COR-L47 (cell line): ENCODE measurements around the gene CLCA2.

ENCODE experiments used
- DNase-seq: peaks from one replicate; lab custom pipeline; 2025; lab: John Stamatoyannopoulos, UW

Gene CLCA2

GRCh38 chr1:86423873-86424272, at the start of gene CLCA2:
CLCA2 (plus strand) TSS chr1:86424171; CDS start chr1:86424248, 77 bp downstream.
- DNase-seq, result no peak

- DNase-seq, result no peak
These were observed 48.3 kb upstream of the CLCA2 start for GRCh38 chr1:86375688-86376087.

- no peak for DNase-seq
These were observed 46.6 kb upstream of the CLCA2 start for GRCh38 chr1:86377341-86377740.

- no peak for DNase-seq
These were observed 45.2 kb upstream of the CLCA2 start for GRCh38 chr1:86378813-86379212.

GRCh38 chr1:86380257-86380861, 43.6 kb upstream of the CLCA2 start:
- peak; percentile 43 for DNase-seq

- no peak for DNase-seq
These were observed 42.7 kb upstream of the CLCA2 start for GRCh38 chr1:86381223-86381622.

GRCh38 chr1:86382878-86383277, 41.1 kb upstream of the CLCA2 start:
- DNase-seq, result no peak

GRCh38 chr1:86387916-86388627, 35.9 kb upstream of the CLCA2 start:
- DNase-seq, result no peak

GRCh38 chr1:86388777-86389176, 35.2 kb upstream of the CLCA2 start:
- DNase-seq, result no peak

GRCh38 chr1:86389307-86389706, 34.7 kb upstream of the CLCA2 start:
- DNase-seq, result no peak

- DNase-seq, result no peak
These were observed 29.6 kb upstream of the CLCA2 start for GRCh38 chr1:86394416-86394815.

GRCh38 chr1:86395751-86396497, 28.0 kb upstream of the CLCA2 start, which contains the start of gene ODF2L:
ODF2L (minus strand) TSS chr1:86396323; CDS start chr1:86387027, 9,296 bp downstream.
- peak; percentile 75 for DNase-seq

- DNase-seq, result no peak
These were observed 27.5 kb upstream of the CLCA2 start for GRCh38 chr1:86396498-86396890.

- DNase-seq, result no peak
These were observed 14.5 kb upstream of the CLCA2 start for GRCh38 chr1:86409416-86410021.

- DNase-seq, result no peak
These were observed 13.1 kb upstream of the CLCA2 start for GRCh38 chr1:86410879-86411278.

- DNase-seq, result peak; percentile 95
These were observed 7.6 kb upstream of the CLCA2 start for GRCh38 chr1:86416343-86416742.

GRCh38 chr1:86419277-86419903, 4.6 kb upstream of the CLCA2 start:
- DNase-seq, result peak; percentile 19

GRCh38 chr1:86421601-86422280, 2.2 kb upstream of the CLCA2 start:
- DNase-seq, result no peak

- no peak for DNase-seq
These were observed 498 bp upstream of the CLCA2 start for GRCh38 chr1:86423473-86423872.

- DNase-seq, result no peak
These were observed 5.3 kb downstream of the CLCA2 start for GRCh38 chr1:86429122-86429725.

GRCh38 chr1:86429835-86430234, 5.9 kb downstream of the CLCA2 start:
- DNase-seq, result no peak
